Uterus (tissue), 2 donors: ENCODE data around the gene KIAA1217.

Experiments used
- POLR2A ChIP-seq, 2 donors: fragments of 450-650 bp; IDR thresholded peaks; one replicate each; pipeline ENCODE4 v1.6.1; 2016; ENCODE audit warnings: antibody characterized with exemption in 2 of 2, mild to moderate bottlenecking in 1 of 2, moderate library complexity in 1 of 2
- TF ChIP-seq, protein P1 (sequence below), 4 experiments: fragments of 200-600 bp in 2 of 4; fragments of 450-650 bp in 2 of 4; sonication (generic) in 2 of 4; IDR thresholded peaks; one replicate each; pipeline ENCODE4 v1.5.1; 2016 to 2019; ENCODE audit warnings: antibody characterized with exemption in 4 of 4, mild to moderate bottlenecking in 2 of 4, moderate library complexity in 1 of 4

DNA sequence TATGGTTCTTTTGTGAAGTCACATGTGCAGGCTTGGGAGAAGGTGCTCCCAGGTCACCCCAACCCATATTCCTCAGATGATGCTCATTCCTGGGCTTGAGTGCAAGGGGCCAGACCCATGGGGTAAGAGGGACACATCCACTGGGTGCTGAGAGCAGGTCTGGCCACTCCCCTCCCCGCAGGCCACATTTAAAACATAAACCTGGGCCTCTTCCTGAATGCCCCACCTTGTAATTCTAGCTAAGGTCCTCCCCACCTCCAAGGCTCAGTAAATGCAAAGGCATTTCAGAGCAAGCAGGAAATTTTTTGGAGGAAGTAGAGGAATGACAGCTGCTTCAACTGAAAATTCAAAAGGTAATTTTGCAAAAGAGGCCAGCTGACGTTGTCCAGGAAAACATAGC lies 342.2 kb downstream of the KIAA1217 start:
- TF ChIP-seq, protein P1, sequence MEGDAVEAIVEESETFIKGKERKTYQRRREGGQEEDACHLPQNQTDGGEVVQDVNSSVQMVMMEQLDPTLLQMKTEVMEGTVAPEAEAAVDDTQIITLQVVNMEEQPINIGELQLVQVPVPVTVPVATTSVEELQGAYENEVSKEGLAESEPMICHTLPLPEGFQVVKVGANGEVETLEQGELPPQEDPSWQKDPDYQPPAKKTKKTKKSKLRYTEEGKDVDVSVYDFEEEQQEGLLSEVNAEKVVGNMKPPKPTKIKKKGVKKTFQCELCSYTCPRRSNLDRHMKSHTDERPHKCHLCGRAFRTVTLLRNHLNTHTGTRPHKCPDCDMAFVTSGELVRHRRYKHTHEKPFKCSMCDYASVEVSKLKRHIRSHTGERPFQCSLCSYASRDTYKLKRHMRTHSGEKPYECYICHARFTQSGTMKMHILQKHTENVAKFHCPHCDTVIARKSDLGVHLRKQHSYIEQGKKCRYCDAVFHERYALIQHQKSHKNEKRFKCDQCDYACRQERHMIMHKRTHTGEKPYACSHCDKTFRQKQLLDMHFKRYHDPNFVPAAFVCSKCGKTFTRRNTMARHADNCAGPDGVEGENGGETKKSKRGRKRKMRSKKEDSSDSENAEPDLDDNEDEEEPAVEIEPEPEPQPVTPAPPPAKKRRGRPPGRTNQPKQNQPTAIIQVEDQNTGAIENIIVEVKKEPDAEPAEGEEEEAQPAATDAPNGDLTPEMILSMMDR (IDR thresholded peaks at IDR 0.05), result no peak
- no peak for TF ChIP-seq POLR2A (IDR thresholded peaks at IDR 0.05)
